Neural progenitor cell (in vitro differentiated cells): Measurements from ENCODE around the gene ROR2.

Experiments used
- CTCF ChIP-seq: fragments of 200-600 bp; sonication (generic); IDR thresholded peaks from 2 replicates; pipeline ENCODE4 v1.5.1; 2017; ENCODE audit warnings: antibody characterized with exemption, mild to moderate bottlenecking
- EZH2 ChIP-seq: fragments of 200-600 bp; sonication (generic); IDR thresholded peaks from 2 replicates; pipeline ENCODE4 v1.6.1; 2017; ENCODE audit warnings: antibody characterized with exemption, mild to moderate bottlenecking, moderate library complexity
- EZH2phosphoT487 ChIP-seq: fragments of 200-600 bp; sonication (generic); IDR thresholded peaks from 2 replicates; pipeline ENCODE4 v1.6.1; 2017; ENCODE audit warnings: antibody characterized with exemption

- TF ChIP-seq CTCF (no peak), EZH2phosphoT487 (no peak), EZH2 (no peak)
Measured at GRCh38 chr9:91857291-91858212, 92.5 kb downstream of the ROR2 start.
